Measurements from ENCODE around the gene RAD51AP2. TPM values are rescaled to one million over a fixed set of nuclear protein-coding genes. Genes with fewer than 3 reads are reported as not detected.
A peak's percentile ranks its signal among the peaks of the same experiment; 100 is the strongest.

RAD51AP2 gene
- polyA plus RNA-seq, 1 of the 3 experiments (the other 2 are of a cell fraction): not detected

GRCh38 chr2:17517481-17518211, 594 bp downstream of the RAD51AP2 start:
- 52% methylated on average over 8 of the region's 8 CpGs for WGBS (ENCODE audit: low lambda C conversion rate)
- POLR2A ChIA-PET: no interaction called here
- CTCF ChIA-PET: interaction anchor here (1.1 to 1.4 kb wide), 5 partner anchors 11 to 208 kb away, joined by 3 read pairs; no protein-coding TSS in a partner anchor
- no peak for TF ChIP-seq TAF1 (IDR thresholded peaks at IDR 0.05; ENCODE audit: borderline replicate concordance, low read depth, low read length)
- TF ChIP-seq GATA2 (CRISPR knock-in tag; IDR thresholded peaks at IDR 0.05): no peak
- TF ChIP-seq TCF12 (IDR thresholded peaks at IDR 0.05): no peak
- Histone ChIP-seq H3K9ac (peak overlapping the region; percentile 30; the same call in 1 of the 2 replicates), H3K79me2 (ENCODE audit: insufficient read depth) (no peaks in the 10 kb centered on the region), H2AFZ (ENCODE audit: low read depth) (peak overlapping the region; percentile 82), H3K9me2 (no peaks in the 10 kb centered on the region), H3K27me3 (ENCODE audit: insufficient read depth) (no peaks in the 10 kb centered on the region), H3K4me3 (ENCODE audit: low read depth in 2 of 2, low read length in 1 of 2) (peak overlapping the region; percentile 60 to 61), H3K36me3 (replicated peaks in 1 of 2; ENCODE audit: control insufficient read depth in 1 of 2, insufficient read depth in 2 of 2, low read length in 1 of 2) (no peaks in the 10 kb centered on the region), H3K9me3 (no peaks in the 10 kb centered on the region), H3F3A (replicated peaks; ENCODE audit: insufficient read depth) (peaks cover 9% of the 10 kb centered on the region), H4K20me1 (ENCODE audit: insufficient read depth) (no peaks in the 10 kb centered on the region), H3K4me2 (peak overlapping the region; percentile 80), H3K27ac (ENCODE audit: low read depth in 2 of 2, low read length in 1 of 2) (no peak overlapping the region), H3K4me1 (ENCODE audit: control insufficient read depth in 1 of 2, insufficient read depth in 2 of 2, low read depth in 1 of 2, low read length in 1 of 2) (peaks cover 6% of the 10 kb centered on the region in 2 experiments; a peak in 3 of 4 replicates)
- DNase-seq: no peak

- Histone ChIP-seq H3F3A (replicated peaks; ENCODE audit: insufficient read depth) (peaks cover 9% of the 10 kb centered on the region), H3K27me3 (ENCODE audit: insufficient read depth) (no peaks in the 10 kb centered on the region), H3K4me1 (ENCODE audit: control insufficient read depth in 1 of 2, insufficient read depth in 2 of 2, low read depth in 1 of 2, low read length in 1 of 2) (peaks cover 6% of the 10 kb centered on the region in 2 experiments; a peak in 3 of 4 replicates), H4K20me1 (ENCODE audit: insufficient read depth) (no peaks in the 10 kb centered on the region), H3K4me2 (no peak overlapping the region), H3K9ac (no peak overlapping the region), H3K9me3 (no peaks in the 10 kb centered on the region), H3K27ac (ENCODE audit: low read depth in 2 of 2, low read length in 1 of 2) (no peak overlapping the region), H3K79me2 (ENCODE audit: insufficient read depth) (no peaks in the 10 kb centered on the region), H2AFZ (ENCODE audit: low read depth) (no peak overlapping the region), H3K36me3 (replicated peaks in 1 of 2; ENCODE audit: control insufficient read depth in 1 of 2, insufficient read depth in 2 of 2, low read length in 1 of 2) (no peaks in the 10 kb centered on the region), H3K4me3 (ENCODE audit: low read depth in 2 of 2, low read length in 1 of 2) (no peak overlapping the region), H3K9me2 (no peaks in the 10 kb centered on the region)
- TF ChIP-seq MAX (IDR thresholded peaks at IDR 0.05; ENCODE audit: low read depth) (no peak), EP300 (IDR thresholded peaks at IDR 0.05; ENCODE audit: borderline replicate concordance in 1 of 2, low read depth in 1 of 2, low read length in 1 of 2) (no peak), MXI1 (IDR thresholded peaks at IDR 0.05; ENCODE audit: low read depth, low read length) (no peak), NRF1 (IDR thresholded peaks at IDR 0.05; ENCODE audit: low read depth, low read length) (no peak), FOXJ3 (CRISPR knock-in tag; IDR thresholded peaks at IDR 0.05) (no peak), IRF3 (IDR thresholded peaks at IDR 0.05; ENCODE audit: low read depth, low read length) (no peak), YY1 (IDR thresholded peaks at IDR 0.05; ENCODE audit: low read depth) (no peak), GATA2 (CRISPR knock-in tag; IDR thresholded peaks at IDR 0.05) (no peak), RXRA (IDR thresholded peaks at IDR 0.05; ENCODE audit: borderline replicate concordance, low read depth) (no peak), NFIC (IDR thresholded peaks at IDR 0.05; ENCODE audit: borderline replicate concordance) (no peak), GABPA (IDR thresholded peaks at IDR 0.05; ENCODE audit: low read depth) (no peak), USF2 (IDR thresholded peaks at IDR 0.05; ENCODE audit: borderline replicate concordance, low read depth, low read length) (no peak), USF1 (IDR thresholded peaks at IDR 0.05; ENCODE audit: borderline replicate concordance, low read depth) (no peak), CTCF (IDR thresholded peaks at IDR 0.05) (no peak)
- no peak for DNase-seq
- POLR2A ChIA-PET: no interaction called here
- CTCF ChIA-PET: no interaction called here
Observed at GRCh38 chr2:17515652-17516051, 2.6 kb downstream of the RAD51AP2 start.
